DLD1 (cell line): ENCODE data around the gene GALNT14.

Source experiments
- in situ Hi-C: cut with HindIII; loops from 2 replicates; pipeline ENCODE4 v1.10.0; 2017; ENCODE audit warnings: low sequenced_read_pairs

The GALNT14 gene

GRCh38 chr2:31137211-31138036, 816 bp downstream of the GALNT14 start:
- in situ Hi-C loops, result no loop called here

GRCh38 chr2:31136732-31137131, 1.5 kb downstream of the GALNT14 start:
- in situ Hi-C loops, result no loop called here

- in situ Hi-C loops, result no loop called here
Observed at GRCh38 chr2:31136000-31136399, 2.2 kb downstream of the GALNT14 start.

- in situ Hi-C loops, result no loop called here
Observed at GRCh38 chr2:31134480-31134879, 3.8 kb downstream of the GALNT14 start.

- in situ Hi-C loops, result no loop called here
Observed at GRCh38 chr2:31132786-31133185, 5.5 kb downstream of the GALNT14 start.

GRCh38 chr2:31131871-31132270, 6.4 kb downstream of the GALNT14 start:
- in situ Hi-C loops, result no loop called here

- in situ Hi-C loops, result no loop called here
Observed at GRCh38 chr2:31129375-31130171, 8.7 kb downstream of the GALNT14 start.

GRCh38 chr2:31127931-31128330, 10.3 kb downstream of the GALNT14 start:
- in situ Hi-C loops, result no loop called here

- in situ Hi-C loops, result no loop called here
Observed at GRCh38 chr2:31125918-31126695, 12.1 kb downstream of the GALNT14 start.

GRCh38 chr2:31124904-31125303, 13.3 kb downstream of the GALNT14 start:
- in situ Hi-C loops, result no loop called here

GRCh38 chr2:31122133-31122532, 16.1 kb downstream of the GALNT14 start:
- in situ Hi-C loops, result no loop called here

- in situ Hi-C loops, result no loop called here
Observed at GRCh38 chr2:31113765-31114164, 24.5 kb downstream of the GALNT14 start.

- in situ Hi-C loops, result no loop called here
Observed at GRCh38 chr2:31112544-31112943, 25.7 kb downstream of the GALNT14 start.

GRCh38 chr2:31110998-31111397, 27.2 kb downstream of the GALNT14 start:
- in situ Hi-C loops, result no loop called here

GRCh38 chr2:31110431-31110830, 27.8 kb downstream of the GALNT14 start:
- in situ Hi-C loops, result no loop called here

GRCh38 chr2:31109633-31110192, 28.5 kb downstream of the GALNT14 start:
- in situ Hi-C loops, result no loop called here

- in situ Hi-C loops, result no loop called here
Observed at GRCh38 chr2:31108561-31109286, 29.5 kb downstream of the GALNT14 start.

GRCh38 chr2:31107591-31108300, 30.5 kb downstream of the GALNT14 start:
- in situ Hi-C loops, result no loop called here

GRCh38 chr2:31101701-31102100, 36.5 kb downstream of the GALNT14 start:
- in situ Hi-C loops, result no loop called here
